Suprapubic skin (tissue), 4 donors: ENCODE results near the gene LDLRAD4.

Experiments used
- EP300 ChIP-seq: sonication (generic); formaldehyde crosslinking; IDR thresholded peaks from one replicate; pipeline ENCODE4 v1.6.1; 2017; ENCODE audit warnings: antibody characterized with exemption
- POLR2A ChIP-seq, 2 donors: fragments of 450-650 bp; IDR thresholded peaks; one replicate each; pipeline ENCODE4 v1.6.1; 2017; ENCODE audit warnings: antibody characterized with exemption in 2 of 2, mild to moderate bottlenecking in 2 of 2, moderate library complexity in 2 of 2
- POLR2AphosphoS5 ChIP-seq, 3 donors: sonication (generic); formaldehyde crosslinking; IDR thresholded peaks; one replicate each; pipeline ENCODE4 v1.6.1; 2017; ENCODE audit warnings: antibody characterized with exemption in 3 of 3
- TF ChIP-seq, protein P1 (sequence below), 2 donors: fragments of 200-600 bp in 1 of 2; fragments of 450-650 bp in 1 of 2; sonication (generic) in 1 of 2; IDR thresholded peaks; one replicate each; pipeline ENCODE4 v1.5.1; 2016 to 2019; ENCODE audit warnings: antibody characterized with exemption in 2 of 2, mild to moderate bottlenecking in 1 of 2, moderate library complexity in 1 of 2

DNA sequence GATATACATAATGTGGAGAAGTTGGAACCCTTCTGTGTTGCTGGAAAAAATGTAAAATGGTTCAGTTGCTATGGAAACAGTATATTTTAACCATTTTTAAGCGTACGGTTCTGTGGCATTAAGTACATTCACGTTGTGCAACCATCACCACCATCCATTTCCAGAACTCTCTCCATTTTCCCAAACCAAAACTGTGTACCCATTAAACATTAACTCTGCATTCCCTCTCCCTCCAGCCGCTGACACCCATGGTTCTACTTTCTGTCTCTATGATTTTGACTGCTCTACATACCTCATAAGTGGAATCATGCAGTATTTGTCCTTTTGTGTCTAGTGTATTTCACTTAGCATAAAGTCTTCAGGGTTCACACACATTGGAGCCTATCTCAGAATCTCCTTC, 67.3 kb downstream of the LDLRAD4 start:
- no peak for TF ChIP-seq POLR2A (IDR thresholded peaks at IDR 0.05)
- TF ChIP-seq, protein P1, sequence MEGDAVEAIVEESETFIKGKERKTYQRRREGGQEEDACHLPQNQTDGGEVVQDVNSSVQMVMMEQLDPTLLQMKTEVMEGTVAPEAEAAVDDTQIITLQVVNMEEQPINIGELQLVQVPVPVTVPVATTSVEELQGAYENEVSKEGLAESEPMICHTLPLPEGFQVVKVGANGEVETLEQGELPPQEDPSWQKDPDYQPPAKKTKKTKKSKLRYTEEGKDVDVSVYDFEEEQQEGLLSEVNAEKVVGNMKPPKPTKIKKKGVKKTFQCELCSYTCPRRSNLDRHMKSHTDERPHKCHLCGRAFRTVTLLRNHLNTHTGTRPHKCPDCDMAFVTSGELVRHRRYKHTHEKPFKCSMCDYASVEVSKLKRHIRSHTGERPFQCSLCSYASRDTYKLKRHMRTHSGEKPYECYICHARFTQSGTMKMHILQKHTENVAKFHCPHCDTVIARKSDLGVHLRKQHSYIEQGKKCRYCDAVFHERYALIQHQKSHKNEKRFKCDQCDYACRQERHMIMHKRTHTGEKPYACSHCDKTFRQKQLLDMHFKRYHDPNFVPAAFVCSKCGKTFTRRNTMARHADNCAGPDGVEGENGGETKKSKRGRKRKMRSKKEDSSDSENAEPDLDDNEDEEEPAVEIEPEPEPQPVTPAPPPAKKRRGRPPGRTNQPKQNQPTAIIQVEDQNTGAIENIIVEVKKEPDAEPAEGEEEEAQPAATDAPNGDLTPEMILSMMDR (IDR thresholded peaks at IDR 0.05): no peak
- no peak for TF ChIP-seq POLR2AphosphoS5 (IDR thresholded peaks at IDR 0.05)
- no peak for TF ChIP-seq EP300
